Tibial nerve (tissue), 4 donors: ENCODE results near the gene MBTD1.

Experiments
- CTCF ChIP-seq, 5 experiments: fragments of 200-600 bp in 3 of 5; fragments of 450-650 bp in 2 of 5; sonication (generic) in 3 of 5; IDR thresholded peaks; one replicate each; pipeline ENCODE4 v1.5.1; 2016 to 2019; ENCODE audit warnings: antibody characterized with exemption in 5 of 5, mild to moderate bottlenecking in 3 of 5, moderate library complexity in 2 of 5
- EP300 ChIP-seq, 2 donors: sonication (generic); formaldehyde crosslinking; IDR thresholded peaks; one replicate each; pipeline ENCODE4 v1.6.1; 2017; ENCODE audit warnings: antibody characterized with exemption in 2 of 2, mild to moderate bottlenecking in 1 of 2
- POLR2A ChIP-seq, 2 donors: fragments of 450-650 bp; IDR thresholded peaks; one replicate each; pipeline ENCODE4 v1.6.1; 2017; ENCODE audit warnings: antibody characterized with exemption in 2 of 2, mild to moderate bottlenecking in 2 of 2, moderate library complexity in 2 of 2

- TF ChIP-seq CTCF (IDR thresholded peaks at IDR 0.05) = no peak
- no peak for TF ChIP-seq POLR2A (IDR thresholded peaks at IDR 0.05)
- no peak for TF ChIP-seq EP300 (IDR thresholded peaks at IDR 0.05)
Measured at GRCh38 chr17:51305182-51305581, 45.3 kb upstream of the MBTD1 start.
